Stimulated activated CD8-positive, alpha-beta memory T cell treated with anti-CD3 and anti-CD28 coated beads, Interleukin-15, amount 100 ng/mL, for 48 hours (primary cell): ENCODE measurements around the gene PAFAH2.

ENCODE experiments used
- DNase-seq, 2 donors: peaks; one replicate each; pipeline ENCODE4 v3.0.0-alpha.2; 2020; ENCODE audit warnings: low read depth in 2 of 2

The PAFAH2 gene

DNA sequence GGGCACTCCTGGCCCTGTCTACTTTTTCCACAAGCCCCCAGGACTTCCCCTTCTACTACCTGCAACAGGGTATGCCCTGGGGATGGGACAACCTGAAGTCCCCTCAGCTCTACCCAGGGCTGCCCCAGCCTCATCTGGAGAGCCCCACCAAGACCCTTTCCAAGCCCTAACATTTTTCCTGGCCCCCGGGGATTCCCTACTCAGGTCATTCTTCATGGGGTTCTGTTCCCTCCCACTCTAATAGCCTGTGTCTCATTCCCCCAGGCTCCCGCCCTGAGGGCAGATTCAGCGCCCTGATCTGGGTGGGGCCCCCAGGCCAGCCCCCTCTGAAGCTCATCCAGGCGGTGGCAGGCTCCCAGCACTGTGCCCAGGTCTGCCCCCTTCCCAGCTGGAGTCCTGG, 33.3 kb upstream of the PAFAH2 start:
- no peak for DNase-seq

DNA sequence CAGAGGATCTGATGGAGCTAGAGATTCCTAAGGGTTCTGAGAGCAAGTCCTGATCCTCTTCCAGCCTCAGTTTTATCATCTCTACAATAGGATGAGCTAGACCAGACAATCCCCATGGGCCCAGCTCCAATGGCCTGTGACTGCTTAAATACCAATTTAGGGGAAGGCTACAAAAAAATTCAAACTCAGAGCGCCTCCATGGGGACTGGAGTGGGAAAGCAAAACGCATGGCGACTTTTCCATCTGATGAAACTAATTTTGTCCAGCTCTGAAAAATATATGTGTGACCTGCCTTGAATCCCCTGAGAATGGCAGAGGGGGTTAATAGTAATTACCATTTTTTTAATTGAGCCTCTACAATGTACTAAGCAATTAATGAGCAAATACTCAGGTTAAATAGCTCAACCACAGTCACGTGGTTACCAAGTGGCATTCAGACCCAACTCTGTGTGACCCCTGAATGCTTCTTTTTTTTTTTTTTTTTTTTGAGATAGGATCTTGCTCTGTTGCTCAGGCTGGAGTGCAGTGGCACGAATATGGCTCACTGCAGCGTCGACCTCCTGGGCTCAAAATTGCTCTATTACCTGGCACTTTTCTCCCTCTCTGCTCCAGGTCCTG, 32.1 kb upstream of the PAFAH2 start:
- no peak for DNase-seq

DNA sequence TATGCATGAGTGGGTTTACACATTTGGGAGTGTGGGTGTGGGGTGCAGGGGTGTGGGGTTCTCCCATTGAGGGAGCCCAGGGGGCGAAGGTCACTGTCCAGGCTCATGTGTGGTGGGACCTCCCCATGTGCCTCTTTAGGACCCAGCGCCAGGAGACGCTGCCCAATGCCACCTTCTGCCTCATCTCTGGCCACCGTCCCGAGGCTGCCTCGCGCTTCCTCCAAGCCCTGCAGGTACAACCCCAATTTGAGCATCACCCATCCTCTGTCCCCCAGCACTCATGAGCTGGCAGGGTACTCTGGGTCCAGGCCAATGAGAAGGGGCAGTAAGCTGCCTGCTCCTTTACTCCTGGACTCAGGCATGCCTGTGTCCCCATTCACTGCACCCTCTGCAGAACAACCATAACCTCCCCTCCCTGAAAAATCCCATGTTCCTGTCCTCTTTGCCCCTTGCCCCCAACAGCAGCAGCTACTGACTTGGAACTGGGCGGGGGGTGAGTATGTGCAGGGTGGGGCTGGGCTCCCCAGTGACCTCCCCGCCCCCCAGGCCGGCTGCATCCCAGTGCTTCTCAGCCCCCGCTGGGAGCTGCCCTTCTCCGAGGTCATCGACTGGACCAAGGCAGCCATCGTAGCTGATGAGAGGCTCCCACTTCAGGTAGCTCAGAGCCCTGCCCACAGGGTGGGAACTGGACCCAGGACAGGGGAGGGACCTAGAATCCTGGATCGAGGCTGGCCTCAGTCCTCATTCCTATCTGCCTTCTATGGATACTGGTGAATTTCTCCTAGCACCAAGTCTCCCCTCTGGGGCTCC, 31.4 kb upstream of the PAFAH2 start:
- DNase-seq: no peak

DNA sequence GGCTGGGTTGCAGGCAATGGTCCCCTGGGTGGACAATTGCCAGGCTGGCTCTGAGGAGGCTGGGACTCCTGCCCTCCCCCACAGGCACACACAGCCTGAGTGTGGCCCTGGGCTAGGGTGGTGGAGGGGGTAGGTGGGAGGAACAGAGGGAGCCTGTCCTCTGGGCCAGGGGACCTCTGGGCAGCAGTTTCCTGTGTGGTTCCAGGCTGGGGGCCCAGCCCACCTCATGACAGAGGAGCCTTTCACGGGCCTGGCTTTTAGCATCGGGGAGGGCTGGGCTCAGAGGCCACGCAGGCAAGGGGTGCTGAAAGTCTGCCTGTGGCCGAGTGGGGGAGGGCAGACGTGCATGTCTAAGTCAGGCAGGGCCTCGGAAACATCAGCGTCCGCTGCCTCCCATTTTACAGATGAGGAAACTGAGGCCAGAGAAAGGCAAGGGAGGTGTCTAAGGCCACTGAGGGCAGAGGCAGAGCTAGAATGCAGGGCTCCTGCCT, 30.7 kb upstream of the PAFAH2 start:
- DNase-seq: no peak

DNA sequence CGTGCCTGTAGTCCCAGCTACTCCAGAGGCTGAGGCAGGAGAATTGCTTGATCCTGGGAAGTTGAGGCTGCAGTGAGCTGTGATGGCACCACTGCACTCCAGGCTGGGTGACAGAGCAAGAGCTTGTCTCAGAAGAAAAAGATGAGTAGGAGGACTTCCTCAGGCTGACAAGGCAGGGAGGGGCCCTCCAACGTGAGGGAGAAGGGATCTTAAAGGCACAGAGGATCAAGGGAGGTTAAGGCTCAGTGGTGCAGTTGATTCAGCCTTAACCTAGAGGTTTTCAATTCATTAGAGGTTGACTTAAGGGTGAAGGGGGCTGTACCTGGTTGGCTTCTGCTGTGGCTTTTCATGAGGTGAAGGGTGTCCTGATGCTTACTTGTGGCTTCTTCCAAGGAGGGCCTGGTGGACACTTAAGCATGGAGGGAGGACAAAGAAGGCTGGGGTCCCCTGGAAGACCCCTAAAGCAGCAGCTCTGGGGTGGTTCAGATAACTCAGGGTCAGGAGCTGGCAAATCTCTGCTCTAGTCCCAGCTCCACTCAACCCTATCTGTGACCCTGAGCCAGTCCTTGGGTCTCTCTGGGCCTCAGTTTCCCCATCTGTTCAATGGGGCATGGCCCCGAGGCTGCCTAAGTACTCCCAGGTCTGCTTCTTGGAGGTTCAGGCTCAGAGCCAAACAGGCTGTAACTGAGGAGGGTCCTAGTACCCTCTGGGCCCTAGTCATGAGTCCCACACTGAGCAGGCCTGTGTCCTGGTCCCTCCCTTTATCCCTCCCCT, 30.0 kb upstream of the PAFAH2 start:
- no peak for DNase-seq

DNA sequence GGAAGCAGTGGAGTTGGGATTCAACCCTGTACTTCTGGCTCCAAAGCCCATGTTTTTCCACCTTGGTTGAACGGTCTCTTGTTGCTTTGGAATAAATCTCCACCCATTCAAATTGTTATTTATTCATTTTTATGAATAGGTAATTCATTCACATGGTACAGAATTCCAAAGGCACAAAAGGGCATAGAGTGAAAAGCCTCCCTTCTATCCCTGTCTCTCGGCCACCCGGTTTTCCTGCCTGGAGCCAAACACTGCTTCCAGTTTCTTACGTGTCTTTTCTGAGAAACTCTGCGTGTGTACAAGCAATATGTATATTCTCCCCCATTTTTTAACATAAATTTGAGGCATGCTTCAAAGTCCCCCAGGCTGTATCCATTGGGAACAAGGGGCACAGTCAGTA, 27.7 kb upstream of the PAFAH2 start:
- DNase-seq: no peak

DNA sequence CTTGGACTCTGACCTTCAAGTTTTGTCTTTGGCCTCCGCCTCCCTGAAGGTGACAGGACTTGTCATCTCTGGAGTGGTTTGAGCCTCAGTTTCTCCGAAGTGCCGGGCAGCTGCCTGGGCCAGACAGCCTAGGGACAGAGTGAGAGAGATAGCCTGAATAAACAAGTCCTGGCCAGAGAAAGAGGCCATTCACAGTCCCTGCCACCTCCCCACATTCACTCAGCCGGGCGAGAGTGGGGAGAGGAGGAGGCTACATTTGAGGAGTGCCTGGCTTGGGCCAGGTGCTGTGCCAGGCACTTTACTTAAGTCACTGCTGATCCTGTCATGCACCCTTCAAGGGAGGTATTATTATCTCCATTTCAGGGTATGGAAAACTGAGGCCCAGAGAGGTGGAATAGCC, 27.2 kb upstream of the PAFAH2 start:
- no peak for DNase-seq

DNA sequence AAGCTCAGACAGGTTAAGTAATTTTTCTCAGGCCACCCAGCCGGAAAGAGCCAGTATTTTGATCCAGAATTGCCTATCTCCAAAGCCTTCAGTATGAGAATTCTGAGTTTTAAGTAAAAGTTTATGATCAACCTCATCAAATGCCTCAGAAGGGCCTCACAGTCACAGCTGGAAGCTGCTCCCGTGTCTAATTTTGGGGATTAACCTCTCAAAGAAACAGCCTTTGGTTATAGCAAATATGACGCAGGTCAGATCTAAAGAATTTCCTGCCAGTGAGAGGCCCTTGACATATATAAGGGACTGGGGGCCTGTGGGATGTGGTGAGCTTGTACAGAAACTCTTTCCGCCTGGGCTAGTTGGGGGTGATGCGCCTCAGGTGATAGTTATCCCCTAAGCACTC, 26.0 kb upstream of the PAFAH2 start:
- DNase-seq: no peak

DNA sequence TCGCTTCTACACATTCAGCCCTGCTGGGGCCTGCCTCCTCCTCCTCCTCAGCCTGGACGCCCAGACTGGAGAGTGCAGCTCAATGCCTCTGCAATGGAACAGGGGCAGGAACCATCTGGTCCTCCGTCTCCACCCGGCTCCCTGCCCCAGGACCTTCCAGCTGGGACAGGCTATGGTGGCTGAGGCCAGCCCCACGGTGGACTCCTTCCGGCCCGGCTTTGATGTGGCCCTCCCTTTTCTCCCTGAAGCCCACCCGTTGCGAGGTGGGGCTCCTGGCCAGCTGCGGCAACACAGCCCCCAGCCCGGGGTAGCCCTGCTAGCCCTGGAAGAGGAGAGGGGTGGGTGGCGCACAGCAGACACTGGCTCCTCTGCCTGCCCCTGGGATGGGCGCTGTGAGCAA, 25.1 kb upstream of the PAFAH2 start:
- DNase-seq: no peak

DNA sequence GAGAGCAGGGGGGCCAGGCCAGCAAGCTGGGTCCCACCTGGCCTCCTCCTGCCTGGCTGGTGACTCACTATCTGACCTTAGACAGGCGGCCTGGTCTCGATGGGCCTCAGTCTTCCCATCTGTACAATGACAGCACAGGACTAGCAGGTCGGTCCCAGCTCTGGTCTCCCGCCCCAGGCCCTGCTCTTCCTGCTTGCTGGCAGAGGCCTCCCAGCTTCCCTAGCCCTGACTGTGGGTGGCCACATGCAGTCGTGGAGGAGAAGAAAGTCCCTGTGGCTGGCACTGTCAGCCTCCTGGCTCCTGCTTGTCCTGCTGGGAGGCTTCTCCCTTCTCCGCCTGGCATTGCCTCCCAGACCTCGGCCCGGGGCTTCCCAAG, 24.5 kb upstream of the PAFAH2 start:
- DNase-seq: no peak

DNA sequence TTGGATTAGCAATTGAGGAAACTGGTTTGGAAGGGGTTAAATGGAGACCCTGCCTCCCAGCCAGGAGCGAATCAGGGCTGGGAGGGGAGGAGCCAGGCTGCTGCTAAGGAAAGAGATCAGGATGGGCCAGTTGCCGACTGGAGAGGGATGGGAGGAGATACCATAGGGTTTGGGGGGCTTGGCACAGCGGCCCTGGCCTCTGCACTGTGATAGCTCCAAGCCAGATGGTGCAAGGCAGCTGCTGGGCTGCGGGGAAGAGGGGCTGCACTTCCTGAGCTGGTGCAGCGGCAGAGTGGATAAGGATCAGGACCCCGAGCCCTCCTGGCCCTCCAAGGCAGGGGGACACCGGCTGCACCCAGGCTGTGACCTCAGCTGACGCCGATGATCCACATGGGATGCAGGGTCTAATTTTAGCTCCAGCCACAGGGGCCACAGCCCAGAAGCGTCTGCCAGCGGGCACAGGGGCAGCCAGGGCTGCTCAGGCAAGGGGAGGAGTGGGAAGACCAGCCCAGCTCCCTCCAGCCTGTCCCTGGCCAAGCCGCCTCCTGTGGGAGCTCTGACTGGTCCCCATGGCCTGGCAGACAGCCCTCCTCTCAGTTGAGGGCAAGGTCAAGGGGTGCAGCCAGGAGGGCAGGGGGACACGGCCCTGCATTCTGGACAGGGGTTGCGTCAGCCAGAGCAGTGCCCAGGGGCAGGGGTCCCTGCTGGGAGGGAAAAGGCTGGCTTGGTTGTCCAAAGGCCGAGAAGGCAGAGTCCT, 24.0 kb upstream of the PAFAH2 start, which contains the start of gene EXTL1:
Gene EXTL1 (plus strand): TSS at position 129 of the 757 bp plus-strand sequence. CDS start 872 bp downstream, outside the sequence.
- DNase-seq: no peak

DNA sequence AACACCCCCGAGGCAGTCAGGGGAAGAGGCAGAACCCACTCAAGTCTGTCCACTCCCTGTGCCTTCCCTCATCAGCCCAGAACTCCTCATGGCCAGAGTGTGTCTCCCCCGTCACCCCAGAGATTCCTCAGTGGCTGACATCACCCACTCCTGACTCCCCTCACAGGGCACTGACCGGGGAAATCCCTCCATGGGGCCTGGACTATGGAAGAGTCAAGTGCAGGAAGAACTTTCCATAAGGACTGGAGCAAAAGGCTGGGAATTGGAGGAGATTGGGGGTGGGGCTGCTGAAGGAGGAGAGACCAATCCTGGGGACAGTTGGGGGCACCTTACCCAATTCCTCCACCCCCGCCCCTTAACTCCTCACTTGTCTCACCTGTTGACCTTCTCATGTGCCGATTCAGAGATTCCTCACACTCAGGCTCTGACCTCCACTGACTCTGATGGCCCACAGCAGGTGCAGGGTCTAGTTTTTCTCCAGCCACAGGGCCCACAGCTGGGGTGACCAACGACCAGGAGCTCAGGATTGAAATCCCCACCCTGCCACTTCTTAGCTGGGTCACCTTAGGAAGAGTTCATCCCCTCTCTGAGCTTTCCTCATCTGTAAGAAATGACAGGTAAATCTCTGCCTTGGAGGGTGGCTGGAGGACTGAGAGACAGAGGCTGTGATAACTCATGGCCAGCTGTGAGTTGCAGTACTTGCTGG, 23.2 kb upstream of the PAFAH2 start:
- DNase-seq: no peak

DNA sequence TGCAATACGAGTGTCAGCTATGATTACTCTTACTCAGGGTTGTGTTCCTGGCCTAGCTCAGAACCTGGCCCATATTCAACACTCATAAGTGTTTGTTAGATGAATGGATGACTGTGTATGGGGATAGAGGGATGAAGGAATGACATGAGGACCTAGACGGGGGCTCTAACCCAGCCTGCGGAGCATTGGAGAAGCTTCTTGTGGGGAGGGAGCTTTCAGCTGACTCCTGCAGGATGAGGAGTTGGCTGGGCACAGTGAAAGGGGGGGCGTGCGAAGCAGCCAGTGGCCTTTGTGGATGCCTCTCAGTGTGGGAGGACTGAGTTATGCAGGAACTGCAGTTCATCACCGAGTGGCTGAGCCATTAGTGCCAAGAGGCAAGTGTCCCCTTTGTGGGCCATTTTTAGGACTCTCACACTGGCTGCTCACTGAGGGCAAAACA, 22.5 kb upstream of the PAFAH2 start:
- no peak for DNase-seq

DNA sequence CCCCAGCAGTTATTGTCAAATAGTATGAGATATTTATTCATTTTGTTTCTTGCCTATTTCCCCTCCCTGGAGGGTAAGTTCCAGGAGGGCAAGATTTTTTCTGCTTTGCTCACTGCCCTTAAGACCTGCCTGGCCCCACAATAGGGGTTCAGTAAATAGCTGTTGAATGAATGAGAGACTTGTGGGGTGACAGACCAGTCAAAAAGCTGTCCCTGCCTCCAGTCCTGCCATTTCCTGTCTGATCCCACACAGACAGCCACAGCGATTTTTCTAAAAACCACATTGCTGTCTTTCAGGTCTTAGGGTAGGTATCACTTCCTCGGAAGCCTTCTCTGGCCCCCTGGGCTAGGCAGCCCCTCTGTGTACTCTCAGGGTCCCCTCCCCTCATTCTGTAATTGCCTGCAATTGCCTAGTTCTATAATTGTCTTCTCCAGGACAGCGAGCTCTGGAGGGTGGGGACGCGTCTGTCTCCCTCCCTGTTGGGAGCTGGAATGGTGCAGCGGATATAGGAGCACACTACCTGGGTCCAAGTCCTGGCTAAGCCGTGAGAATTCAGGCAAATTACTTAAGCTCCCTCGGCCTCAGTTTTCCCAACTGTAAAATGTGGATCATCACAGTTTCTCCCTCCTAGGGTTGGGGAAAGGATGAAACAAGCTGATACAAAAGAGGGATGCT, 21.9 kb upstream of the PAFAH2 start:
- DNase-seq: no peak

DNA sequence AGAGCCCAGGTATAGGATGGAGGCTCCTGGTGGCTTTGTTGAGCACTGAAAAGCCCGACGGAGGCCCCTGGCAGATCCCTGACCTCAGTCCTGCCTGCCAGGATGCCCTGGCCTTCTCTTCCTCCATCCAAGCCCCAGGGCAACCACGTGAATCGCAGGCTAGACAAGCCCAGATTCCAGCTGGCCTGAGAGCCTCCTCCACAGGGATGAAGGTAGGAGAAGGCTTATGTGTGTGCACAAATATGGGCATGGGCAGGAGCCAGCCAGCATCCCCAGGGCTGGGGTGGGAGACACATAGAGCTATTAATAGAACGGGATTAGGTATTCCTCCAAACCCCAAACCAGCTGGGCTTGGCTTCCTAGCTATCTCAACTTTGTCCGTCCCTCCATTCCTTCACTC, 19.7 kb upstream of the PAFAH2 start:
- DNase-seq: no peak

DNA sequence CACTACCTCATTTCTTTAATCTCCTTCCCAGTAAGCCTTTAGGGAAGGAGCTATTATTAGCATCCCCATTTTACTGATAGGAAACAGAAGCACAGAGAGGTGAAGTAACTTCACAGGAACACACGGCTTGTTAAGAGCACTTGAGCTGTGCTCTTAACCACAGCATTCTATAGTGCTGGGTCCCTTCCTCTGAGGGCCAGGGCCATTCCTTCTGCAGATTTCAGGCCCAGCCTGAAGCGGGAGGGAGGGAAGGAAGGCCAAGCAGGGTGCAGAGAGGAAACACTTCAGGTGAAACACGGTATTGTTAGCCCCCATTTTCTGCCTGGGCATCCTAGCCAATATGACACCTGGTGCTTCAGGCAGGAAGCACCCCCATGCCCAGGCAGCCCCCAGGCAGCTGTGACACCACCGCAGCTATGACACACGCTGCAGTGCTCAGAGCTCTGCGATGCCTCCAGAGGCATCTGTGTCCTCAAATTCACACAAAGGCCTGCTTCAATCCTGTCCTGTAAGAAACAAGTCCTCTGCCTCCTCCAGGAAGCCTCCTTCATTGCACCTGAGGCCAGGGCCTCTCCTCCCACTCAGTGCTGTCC, 19.2 kb upstream of the PAFAH2 start:
- no peak for DNase-seq

DNA sequence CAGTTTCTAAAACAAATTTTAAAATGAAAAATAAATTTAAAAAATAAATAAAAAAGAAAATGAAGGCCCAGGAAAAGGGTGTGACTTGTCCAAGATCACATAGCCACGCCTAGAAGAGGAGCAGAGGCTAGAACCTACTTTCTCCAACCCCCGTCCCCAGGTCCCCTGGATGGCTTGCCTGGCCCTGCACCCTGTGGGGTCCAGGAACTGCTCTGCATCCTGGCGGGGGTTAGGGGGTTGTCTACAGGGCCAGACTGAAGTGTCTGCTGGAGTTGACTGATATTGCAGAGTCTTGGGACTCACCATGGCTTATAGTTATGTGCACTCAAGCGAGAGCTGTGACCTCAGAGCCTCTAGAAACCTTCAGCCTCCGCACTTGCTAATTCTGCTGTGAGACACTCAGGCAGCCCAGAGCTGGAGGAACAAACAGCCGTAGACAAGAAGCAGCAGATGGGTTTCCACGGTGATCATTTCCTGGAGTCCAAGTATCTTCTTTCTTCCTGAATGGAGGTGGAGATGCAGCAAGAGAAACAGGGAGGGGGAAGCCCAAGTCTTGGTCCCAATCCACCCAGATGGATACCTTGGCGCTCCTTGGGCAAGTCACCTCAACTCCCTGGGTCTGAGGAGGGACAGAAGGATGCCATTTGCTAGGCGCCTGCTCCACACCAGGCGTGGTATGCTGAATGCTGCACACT, 18.5 kb upstream of the PAFAH2 start:
- DNase-seq: no peak

DNA sequence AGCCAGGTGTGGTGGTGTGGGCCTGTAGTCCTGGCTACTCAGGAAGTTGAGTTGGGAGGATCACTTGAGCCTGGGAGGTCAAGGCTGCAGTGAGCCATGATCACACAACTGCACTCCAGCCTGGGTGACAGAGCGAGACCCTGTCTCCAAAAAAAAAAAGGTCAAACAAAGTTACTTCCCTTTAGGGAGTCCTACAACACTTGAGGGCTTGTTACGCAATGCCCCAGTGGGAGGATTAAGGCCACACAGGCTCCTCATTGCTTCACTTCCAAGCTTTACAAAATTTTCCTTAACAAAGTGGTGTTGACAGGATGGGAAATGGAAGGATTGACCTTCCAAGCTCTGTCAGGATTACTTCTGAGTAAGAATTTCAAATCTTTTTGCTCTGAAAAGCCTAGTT, 17.5 kb upstream of the PAFAH2 start:
- no peak for DNase-seq

DNA sequence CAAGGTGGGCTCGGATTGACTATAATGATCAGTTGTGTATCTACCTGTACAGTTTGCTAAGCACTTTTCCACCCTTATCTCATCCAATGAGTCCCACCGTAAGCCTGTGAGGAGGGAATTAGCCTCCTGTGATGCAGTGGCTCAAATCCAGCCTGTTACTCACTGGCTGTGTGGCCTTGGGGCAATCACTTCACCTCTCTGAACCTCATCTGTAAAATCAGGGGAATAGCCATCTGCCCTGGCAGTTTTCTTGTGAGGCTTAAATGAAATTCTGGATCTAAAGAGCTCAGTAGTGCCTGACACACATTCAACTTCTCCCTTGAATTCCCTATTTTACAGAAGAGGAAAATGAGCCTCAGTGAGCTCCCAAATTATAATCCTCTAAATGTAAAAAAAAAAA, 16.3 kb upstream of the PAFAH2 start:
- no peak for DNase-seq

DNA sequence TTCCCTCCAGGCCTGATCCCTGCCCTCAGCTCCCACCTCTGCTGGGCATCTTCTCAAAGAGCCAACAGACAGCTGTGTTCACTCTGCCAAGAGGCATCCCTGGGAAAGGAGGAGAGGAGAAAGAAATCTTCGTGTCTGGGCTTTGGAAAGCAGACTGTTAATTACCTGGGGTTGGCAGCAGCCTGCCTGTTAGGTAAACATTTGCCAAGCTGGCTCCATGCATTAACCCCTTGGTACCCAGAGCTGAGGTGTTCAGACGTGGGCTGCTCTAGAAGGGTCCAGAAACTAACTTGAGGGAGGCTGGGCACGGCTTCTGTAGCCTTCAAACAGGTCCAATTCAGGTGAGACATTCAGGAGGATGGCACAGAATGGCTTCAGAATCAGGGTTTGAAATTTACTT, 15.0 kb upstream of the PAFAH2 start:
- DNase-seq: no peak
